HG03175 (cell line): ENCODE data around the gene MAP1LC3B2.

Source experiments
- ATAC-seq: cut with Tn5 transposase; IDR thresholded peaks from one replicate; pipeline ENCODE4 v1.9.1; 2021; ENCODE audit warnings: mild to moderate bottlenecking, moderate library complexity; ENCODE audit not compliant: unreplicated experiment

The MAP1LC3B2 gene

DNA sequence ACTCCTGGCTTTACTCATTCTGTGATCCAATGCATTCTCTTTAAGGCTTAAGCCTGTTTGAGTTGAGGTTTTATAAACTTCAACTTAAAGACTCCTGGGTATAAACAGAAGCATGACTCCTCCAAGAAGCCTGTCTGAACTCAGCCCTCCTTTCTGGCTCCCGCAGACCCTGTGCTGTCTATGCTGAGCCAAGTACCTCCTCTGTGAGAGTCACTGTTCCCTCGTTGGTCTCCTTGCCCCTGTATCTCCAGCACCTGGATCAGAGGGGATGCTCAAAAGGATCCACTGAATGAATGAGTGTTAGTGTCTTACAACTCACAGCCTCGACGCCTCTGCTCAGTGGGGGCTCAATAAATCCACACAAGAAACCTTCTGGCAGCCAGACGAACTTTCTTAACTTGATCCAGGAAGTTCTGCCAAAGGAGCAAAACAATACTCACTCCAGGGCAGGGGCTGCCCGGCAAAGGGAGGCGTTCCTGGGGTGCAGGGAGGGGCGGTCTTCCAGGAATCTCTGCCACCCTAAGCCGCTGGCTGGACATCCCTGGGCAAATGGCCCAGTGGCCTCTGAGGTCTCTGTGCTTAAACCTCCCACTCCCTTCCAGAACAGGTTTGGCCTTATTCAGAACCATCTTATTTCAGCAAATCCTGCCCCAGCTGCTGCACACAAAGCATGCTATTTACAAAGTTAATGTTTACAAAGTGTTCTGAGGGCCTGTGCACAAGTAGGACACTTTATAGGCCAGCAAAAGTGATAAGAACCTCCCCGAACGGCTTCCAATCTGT, 32.9 kb downstream of the MAP1LC3B2 start:
- no peak for ATAC-seq

DNA sequence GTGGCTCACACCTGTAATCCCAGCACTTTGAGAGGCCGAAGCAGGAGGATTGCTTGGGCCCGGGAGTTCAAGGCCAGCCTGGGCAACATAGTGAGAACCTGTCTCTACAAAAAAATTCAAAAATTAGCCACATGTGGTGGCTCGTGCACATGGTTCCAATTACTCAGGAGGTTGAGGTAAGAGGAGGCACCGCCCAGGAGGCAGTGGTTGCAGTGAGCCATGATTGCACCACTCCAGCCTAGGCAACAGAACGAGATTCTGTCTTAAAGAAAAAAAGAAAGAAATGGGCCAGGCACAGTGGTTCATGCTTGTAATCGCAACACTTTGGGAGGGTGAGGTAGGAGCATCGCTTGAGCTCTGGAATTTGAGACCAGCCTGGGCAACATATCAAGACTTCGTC, 33.5 kb downstream of the MAP1LC3B2 start:
- ATAC-seq: no peak

DNA sequence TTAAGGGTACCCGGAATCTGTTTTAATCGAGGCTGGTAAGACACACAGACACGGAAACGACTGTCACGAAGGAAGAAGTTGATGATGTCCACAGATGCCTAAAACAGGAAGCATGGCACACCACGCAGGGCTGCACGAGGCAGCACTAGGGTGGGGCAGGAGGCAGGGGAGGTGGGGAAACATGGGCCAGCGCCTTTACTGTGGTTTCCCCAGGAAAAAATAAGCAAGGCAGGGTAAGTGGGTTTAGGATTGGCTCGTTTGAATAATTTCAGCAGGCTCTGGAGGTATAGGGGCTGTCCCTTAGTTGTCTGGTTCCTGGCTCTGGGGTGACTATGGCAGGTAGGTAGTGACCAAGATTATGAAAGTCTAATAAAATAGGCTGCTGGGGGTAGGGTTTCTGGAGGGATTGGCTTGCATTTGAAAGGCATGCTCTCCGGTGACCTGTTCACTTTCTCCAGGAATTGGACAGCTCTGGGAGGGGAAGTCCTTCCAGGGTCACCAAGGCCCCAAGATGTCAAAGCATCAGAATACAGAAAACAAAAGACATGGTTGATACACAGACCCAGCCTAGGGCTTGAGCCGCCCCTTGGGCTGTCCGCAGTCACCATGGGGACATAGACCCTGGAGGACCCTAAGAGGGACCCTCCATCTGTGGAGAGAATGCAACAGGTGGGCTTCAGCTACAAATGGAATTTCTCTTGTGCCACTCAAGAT, 35.3 kb downstream of the MAP1LC3B2 start:
- no peak for ATAC-seq

DNA sequence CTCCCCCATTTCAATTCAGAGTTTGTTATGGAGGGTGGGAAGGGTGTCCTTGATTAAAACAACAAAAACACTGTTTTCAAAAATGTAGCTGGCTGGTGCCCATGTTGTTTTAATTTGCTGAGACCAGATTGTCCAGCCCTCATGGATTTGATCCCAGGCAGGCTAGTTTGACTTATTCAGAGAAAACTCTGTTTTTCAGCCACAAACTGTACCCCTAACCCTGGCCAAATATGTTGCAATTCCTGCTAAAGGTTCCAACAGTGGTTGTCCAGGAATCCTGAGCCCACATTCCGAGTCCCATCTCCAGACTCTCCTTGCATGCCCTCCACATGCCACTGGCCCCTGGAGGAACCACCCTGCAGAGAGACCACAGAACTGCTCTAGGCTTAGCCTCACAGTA, 36.0 kb downstream of the MAP1LC3B2 start:
- no peak for ATAC-seq

DNA sequence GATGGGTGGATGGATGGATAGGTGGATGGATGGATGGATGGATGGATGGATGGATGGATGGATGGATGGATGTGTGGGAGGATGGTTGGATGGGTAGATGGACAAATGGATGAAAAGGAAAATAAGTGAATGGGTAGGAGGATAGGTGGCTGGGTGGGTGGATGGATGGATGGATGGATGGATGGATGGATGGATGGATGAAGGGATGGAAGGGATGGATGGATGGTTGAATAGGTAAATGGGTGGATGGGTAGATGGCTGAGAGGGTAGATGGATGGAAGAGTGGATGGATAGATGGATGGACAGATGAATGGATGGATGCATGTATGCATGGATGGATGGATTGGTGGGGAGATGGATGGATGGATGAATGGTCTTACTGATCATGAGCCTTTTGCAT, 36.5 kb downstream of the MAP1LC3B2 start:
- ATAC-seq: no peak

DNA sequence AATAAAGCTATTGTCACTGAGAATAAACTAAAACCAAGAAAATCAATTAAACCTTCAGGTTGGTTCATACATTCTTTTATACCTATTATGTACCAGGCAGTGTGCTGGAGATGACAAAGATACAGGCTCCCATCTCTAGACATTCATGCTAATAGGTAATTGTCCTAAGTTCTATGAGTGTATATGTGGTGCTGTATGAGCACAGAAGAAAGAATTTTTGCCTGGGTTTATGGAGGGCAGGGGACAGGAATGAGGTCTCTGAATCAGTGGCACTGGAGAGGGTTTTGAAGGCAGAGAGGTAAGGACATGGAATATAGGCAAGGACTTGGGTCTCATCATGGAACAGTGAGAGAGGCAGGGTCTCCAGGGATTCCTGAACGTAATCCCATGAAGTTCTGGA, 38.7 kb downstream of the MAP1LC3B2 start:
- ATAC-seq: no peak

DNA sequence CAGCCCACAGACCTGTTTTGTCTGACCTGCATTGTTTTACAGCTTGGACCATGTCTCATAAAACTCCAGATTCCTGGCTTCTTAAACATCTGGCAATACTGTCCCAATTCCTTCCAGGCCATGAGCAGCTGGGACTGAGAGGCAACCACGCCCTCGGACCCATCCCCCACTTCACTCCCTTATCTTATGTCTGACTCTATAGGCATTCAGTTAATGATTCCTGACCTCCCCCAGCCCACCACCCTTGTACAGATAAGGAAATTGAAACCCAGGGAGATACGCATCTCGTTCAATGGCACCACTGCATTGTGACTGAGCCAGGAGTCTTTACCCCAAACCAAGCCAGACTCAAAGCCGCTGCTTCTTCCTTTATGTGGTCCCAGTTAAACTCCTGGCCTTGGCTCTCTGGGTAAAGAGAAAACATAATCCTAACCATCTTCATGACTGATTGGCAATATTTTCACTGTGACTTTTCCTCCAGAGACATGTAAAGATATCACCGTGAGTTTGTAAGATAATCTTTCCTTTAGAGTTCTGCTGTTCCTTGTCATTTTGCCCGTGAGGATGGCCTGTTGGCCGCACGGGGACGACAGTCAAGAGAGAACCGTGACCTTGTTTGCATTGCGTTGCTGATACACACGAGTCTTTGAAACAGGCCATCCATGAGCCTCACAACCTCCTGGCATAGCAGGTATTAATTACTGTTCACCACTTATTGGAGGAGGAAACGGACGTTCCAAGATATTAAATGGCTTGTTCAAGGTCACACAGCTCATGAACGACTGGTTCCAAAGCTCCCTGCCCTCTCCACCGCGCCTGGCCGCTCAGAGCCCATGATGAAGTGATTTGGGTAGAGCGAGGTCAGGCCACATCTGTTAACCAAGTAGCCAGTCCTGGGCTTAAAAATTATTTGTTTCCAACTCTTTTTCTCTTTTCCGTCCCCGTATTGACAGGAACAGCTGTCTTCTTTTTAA, 39.4 kb downstream of the MAP1LC3B2 start:
- no peak for ATAC-seq

DNA sequence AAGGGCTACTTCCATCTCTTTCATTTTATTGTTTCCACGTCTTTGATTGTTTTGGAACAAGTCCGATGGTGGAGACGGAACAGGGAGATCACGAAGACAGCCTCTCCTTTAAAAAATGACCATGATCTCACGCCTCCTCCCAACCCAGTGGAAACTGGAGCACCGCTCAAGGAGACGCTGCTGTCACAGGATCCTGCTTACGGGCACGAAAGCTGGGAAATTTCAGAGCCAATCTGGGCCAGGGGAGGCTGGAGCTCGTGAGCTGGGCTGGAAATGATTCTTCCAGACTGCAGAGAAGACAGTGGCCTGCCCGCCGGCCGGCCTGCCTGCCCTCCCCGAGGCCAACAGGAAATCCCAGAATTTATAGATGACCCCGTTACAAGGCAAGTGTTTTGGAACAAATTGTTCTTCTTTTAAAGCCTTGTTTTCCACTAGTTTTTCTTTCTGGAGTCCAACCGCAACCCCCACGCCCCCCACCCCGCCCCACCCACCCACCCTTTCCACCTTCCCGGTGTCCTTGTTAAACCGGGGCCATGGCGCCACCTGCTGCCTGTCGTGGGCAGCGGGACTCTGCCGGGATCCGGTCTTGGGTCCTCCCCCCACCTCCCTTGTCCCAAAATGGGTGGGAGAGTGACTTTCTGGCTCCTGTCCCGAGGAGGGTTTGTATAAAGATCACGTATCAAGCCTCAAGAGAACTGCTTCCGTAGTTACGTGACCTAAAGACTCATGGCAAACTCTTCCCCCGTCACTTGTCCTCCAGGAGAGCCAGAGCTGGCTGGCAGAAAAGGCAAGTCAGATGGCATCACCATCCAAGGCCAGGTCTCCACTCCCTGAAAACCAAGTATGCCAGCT, 40.3 kb downstream of the MAP1LC3B2 start:
- ATAC-seq: no peak

DNA sequence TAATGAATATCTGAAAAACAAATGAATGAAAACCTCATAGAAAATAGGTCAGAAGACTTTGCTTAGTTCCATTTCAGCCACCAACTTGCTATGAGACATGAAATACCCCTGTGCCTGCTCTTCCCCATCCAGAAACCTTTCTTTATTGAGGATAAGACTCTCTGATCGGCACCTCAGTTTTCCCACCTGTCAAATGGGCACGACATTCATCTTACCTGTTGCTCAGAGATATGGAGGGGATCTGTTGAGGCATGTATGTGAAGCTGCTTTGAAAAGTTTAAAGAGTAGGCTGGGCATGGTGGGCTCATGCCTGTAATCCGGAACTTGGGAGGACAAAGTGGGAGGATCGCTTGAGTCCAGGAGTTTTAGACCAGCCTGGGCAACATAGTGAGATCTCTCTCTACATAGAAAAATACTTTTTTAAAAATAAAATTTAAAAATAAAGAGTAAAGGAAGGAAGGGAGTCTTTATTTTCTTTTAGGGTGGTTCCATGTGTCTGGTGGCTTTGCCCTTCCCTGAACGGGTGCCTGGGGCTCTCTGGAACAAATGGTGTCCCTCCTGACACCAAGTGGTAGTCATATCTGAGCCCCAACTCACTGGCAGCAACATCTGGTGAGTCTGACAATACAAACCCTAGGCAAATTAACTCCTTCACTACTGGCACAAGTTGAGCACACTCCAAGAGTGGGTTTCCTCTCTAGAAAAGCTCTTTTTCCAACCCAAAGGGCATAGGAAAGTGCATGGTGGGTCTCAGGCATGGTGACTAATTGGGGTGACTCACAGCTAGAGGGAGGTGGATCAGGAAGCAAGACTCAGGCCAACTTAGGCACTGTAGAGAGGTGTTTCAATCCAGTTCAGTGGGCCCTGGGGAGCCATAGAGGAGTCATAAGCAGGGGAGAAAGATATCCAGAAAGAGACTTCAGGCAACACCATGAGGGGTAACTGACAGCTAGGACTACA, 42.1 kb downstream of the MAP1LC3B2 start:
- no peak for ATAC-seq

DNA sequence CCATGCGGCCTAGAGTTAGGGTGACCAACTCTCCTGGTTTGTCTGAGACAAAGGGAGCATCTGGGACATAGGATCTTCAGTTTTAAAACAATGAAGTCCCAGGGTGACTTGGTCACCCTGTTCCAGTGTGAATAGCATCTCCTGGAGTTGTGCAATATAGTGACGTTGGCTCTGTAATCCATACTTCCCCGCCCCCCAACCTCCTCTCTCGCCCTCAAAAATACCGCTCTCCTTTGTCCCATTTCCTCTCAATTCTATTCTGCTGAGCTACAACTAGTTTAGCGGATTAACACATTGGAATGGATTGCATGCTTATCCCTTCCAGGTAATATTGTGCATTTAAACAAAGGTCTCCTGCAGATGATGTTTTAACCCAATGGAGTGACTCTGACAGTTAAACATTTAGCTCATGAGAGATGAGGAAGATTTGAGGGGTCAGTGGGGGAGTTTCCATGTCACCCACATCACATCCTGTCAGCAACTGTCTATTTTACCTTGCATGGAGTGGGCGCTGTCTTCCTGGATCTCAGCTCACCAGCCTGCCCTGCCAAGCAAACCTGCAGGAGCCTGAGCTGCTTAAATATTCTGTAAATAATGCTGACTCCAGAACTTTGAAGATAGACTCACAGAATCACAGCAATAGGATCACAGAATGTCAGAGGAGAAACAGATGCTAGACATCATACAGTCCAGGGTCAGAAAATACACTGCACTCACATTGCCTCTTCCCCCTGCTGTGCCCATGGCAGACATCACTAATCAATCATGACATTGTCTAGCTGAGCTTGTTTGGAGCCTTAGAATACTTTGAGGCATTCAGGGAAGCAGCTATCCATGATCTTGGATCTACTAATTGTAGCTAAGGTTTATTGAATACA, 43.0 kb downstream of the MAP1LC3B2 start:
- ATAC-seq: no peak

DNA sequence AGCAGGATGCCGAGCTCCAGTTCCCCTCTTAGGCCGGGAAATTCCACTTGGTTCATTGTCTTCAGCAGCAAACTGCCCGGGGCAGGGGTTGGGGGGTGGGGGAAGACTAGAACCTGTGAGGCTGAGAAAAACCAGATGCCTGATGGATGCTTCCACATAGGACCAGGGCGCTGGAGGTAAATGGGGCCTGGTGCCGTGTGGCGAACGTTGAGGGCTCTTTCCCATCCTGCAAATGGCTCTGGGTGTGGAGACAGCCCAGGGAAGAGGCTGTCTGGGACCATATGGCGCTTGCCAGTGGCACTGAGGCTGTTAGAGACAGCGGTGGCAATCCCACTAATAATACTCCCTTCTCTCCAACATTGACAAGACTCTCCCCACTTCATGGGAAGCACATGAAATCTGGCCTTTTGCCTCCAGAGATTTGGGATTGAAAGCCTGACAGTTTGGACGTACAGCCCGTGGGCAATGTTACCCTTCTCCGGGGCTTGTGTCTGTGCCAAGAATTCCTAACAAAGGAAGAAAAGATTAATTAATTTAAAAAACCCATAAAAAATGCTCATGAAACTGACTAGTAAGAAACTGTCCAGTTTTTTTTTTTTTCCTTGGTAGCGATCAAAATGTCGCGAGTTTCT, 44.5 kb downstream of the MAP1LC3B2 start:
- ATAC-seq: no peak

DNA sequence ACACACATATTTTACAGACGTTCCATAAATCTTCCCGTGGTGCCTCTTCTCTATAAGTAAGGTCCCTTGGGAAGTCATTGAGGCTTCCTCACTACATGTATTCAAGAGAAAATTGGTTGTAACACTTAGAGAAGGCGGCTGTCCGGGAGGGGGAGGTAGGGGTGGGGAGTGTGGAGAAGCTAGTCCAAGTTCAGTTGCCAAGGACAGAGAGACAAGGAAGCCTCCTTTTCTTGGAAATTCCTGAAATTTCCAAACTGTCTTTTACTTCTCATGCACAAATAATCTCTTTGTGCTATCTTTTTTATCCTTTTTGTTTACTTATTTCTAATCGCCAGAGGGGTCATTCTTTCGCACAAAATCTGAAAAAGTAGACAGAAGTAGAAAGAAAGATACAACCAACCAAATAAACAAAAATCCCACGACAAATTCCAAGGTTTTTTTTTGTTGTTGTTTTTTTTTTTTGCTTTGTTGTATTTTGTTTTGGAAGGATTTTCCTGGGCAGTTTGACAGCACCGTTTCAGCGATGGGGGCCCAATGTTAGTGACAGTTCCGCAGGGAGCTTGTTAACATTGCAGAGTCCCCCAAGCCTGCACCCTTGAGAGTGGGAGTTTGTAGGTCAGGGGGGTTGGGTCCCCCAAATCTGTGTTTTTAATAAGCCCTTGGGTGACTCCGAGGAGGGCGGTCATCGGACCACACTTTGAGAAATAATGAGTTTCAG, 45.2 kb downstream of the MAP1LC3B2 start:
- no peak for ATAC-seq

DNA sequence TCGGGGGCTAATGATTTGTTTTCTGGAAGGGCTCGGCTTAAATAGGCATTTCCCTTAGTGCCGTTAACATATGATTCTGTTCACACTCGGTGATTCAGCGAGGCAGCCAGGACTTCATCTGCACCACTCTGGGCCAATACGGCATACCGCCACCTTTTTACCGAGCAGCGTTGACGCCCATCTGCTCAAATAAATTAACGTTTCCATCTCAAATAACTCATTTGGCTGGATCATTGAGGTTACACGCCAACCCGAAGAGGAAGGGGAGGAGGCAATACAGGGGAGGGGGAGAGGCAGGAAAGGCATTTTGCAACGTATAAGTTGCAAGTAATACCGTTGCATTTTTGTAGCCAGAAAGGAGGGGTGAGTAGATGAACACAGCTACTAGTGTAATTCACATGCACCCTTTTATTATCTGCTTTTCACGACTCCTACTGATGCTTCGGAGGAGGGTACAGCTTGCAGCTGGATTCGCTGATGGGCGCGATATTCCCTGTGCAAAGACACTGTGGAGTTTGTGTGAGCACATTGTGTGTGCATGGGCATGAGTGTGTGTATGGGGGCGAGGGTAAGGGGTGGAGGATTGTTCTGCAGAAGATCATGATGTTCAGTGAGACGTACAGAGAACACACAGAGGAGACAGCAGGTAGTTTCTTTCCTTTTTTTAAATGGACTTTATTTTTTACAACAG, 45.9 kb downstream of the MAP1LC3B2 start:
- no peak for ATAC-seq

DNA sequence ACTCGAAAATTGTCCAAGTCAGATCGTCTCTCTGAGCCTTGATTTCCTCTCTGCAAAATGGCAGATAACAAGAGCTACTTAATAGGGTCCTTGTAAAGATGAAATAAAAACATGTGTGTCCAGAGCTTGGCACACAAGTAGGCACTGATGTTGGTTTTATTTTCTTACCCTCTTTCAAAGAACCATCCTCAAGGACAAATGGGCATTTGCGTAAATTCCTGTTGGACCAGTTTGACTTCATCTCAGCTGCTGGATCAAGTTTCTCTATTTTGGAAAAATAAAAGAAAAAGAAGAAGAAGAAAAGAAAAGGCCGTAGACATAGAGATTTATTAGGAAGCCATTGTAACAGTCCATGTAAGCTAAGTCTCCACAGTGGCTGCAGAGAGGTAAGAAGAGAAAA, 47.2 kb downstream of the MAP1LC3B2 start:
- ATAC-seq: no peak

DNA sequence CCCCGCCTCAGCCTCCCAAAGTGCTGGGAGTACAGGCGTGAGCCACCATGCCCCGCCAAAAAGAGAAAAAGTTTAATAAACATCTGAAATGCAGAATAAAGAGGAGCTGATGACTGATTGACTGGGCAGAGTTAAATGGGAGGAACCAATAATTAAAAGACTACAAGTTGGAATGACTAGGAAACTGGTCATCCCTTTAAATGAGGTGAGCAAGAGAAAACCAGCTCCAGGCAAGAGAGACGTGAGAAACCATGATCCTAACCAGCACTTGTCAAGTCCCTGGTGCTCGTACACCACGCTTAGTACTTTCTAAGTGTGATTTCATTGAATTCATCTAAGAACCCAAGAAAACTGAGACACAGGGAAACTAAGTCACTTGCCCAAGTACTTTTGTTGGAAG, 47.9 kb downstream of the MAP1LC3B2 start:
- ATAC-seq: no peak

DNA sequence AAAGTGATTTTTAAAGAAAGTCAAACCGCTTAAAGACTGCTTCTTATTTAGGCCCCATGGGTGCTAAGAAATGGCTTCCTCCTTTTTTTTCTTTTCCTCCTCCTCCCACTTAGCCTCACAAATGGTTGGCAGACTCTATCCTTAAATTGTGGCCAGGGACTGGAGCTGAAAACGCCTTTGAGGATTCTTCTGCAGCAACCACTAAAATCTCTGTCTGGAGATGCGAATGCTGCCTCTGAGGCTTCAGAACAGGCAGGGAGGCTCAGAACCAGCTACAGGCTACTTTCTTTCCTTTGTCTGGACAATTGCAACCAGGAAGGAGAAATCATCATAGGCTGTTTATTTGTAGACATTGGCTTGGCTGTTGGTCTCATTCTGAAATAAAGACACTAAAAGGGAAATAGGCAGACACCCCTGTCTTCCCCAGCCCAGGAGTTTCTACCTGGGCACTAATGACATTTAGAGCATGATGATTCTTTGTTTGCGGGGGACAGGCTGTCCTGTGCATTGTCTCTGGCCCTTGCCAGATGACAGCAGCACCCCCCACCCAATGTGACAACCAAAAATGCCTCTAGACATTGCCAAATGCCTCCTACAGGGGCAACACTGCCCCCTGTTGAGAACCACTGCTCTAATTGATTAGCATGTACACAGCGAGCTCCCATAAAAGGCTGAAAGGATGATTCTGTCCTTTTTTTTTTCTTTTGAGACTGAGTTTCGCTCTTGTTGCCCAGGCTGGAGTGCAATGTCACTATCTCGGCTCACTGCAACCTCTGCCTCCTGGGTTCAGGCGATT, 50.3 kb downstream of the MAP1LC3B2 start:
- ATAC-seq: no peak
